Stimulated activated CD8-positive, alpha-beta memory T cell treated with anti-CD3 and anti-CD28 coated beads, Interleukin-7, amount 100 ng/mL, for 4 hours (primary cell): ENCODE measurements around the gene PLEKHG1.

Experiments used
- DNase-seq, 2 donors: peaks; one replicate each; pipeline ENCODE4 v3.0.0-alpha.2; 2020; ENCODE audit warnings: low read depth in 2 of 2

The PLEKHG1 gene

DNA sequence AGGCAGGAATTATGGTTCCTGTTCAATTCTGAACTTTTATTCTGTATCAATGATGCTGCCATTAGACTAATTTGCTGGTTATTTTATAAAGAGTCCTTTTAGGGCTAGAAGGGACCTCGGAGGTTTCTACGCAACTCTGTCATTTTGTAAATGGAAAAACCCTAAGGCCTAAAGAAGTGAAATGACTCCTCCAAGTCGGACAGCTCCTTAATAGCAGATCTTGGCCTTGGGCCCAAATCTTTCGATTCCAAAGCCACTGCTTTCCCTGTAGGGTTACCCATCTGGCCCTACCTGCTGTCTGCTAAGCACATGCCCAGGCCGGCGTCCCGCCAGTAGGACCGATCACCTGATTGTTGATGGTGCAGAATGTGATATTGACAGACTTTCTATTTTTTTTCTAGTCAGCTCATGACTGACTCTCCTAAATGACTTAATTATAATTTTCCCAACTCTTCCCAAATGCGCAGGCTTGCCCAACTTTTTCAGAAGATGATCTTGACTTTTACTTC is 40.2 kb downstream of the PLEKHG1 start:
- no peak for DNase-seq

DNA sequence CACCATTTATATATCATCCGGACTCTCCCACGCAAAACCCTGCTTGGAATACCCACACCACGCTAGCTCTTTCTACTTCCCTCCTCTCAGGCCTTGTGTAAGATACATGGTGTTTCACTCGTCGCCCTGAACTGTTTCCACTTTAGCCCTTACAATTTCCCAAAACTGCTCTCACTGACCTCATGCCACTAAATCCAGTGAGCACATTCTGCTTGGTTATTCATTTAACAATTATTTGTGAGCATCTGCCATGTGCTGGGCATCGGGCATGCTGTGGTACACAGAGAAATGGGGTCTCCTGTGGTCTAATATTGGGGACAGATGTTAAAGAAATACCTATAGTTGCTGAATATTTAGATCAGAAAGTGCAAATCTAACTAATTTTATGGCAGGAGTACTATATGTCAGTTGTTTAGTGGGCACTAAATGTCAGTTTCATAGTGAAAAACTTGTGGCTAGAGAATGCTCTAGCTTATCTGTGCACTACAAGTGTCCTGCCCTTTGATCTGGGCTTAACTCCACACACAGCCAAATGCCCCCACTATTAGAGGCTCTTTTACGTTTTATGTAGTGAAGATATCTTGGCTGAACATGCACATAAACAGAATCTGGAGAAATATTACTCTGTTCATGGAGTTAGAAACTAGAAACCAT is 41.0 kb downstream of the PLEKHG1 start:
- no peak for DNase-seq

DNA sequence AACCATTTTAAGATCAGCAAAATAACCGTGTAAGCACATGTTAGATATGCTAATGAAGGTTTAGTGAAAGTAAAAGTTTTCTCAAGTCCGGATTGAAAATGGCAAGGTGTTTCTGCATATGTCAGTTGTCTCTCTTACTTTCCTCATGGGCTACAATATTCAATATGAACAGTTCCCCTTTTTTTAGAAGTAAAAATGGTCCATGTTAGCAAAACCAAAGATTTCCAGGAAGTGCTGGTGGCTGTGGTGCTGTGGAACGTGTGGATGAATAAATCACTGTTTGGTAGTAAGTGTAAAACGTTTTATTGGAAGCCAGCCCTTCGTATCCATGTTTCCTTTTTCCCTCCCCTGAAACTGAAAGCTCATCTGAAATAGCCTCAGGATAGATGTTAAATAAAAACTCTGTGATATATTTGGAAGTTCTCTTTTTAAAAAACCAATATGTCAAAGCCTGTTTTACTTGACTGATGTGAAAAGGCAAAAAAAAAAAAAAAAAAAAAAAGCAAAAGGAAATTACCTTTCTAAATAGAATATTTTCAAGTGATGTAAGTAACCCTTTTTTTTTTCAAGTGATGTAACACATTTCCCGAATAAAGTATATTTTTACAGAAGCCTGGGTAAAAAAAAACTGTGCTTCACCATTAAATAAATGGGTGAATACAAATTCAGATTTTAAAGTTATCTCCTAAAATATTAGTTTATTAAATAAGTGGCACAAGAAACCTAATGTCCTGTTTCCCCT is 41.9 kb downstream of the PLEKHG1 start:
- DNase-seq = no peak

DNA sequence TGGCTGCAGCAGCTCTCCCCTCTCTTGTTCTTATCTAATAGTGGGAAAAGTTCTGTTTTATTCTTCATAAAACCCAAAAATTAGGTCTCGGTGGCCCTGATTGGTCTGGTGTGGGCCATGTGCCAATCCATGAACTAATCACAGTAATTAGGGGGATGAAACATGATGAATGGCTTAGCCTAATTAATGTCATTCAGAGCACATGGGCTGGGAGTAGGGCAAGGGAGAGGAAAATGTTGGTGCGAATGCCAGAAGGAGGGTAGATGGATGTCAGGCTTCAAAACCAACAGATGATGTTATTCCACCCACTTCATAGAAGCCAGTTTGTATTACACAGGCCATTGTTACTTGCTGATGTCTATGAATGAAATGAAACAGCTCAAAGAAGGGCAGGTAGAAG is 46.5 kb downstream of the PLEKHG1 start:
- no peak for DNase-seq

DNA sequence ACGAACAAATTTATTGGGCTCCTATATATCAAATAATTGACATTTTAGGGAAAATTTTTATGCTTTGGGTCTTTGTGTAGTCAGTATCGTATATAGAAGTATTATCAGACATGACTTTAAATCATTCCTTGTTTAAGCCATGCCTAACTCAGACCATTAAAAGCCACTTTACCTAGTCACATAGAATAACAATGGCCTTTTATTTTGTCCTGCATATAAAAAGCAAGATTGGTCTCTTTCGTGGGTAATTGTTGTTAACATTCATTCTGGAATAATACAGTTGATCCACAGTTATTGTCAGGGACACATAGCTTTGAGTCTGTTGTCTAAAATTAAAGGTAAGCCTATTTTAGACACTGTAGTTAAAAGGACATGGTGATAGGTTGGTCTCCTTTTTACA is 47.4 kb downstream of the PLEKHG1 start:
- no peak for DNase-seq
